NCI-H2227 (cell line): Measurements from ENCODE around the gene TUBE1.
"Not testable (repeated sequence)": the region's sequence is repeated elsewhere in the genome, so short reads cannot be mapped to it uniquely, and the experiment has no call there.

Experiments
- DNase-seq: peaks from one replicate; lab custom pipeline; 2025; ENCODE audit not compliant: unreplicated experiment; lab: John Stamatoyannopoulos, UW

TUBE1 gene

DNA sequence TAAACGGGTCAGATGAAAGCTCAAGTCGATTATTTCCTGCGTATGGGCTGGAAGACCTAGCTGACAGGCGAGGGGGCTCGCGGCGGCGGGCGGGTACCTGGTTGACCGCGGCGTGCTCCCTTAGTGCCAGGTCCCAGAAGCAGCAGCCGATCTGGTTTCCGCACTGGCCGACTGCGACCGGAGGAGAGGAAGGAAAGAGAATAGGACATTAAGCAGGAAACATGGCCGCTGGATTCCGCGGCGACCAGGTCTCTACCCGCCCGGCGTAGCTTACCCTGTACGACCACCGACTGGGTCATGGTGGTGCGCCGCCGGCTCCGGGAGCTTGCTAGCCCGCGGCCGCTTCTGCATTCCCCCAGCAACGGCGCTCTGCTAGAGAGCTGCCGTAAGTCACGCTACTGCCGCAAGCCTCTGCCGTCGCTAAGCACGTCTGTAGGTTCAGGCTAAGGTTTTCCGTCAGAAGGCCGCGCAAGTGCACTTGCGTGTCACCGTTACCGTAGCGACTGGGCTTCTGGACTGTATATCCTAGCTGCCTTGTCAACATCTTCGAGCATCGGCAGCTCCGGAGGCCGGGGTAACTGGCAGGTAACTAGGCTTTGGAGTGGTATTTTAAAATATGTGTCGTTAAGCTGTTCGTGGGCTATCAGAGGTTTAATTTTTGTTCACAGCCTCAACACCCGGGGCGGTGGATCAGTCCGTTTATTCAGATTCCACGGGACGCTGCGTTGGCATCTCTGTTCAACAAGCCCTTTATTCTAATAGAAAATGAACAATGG lies at the start of gene TUBE1, which contains the start of gene FAM229B:
Gene TUBE1 (minus strand): TSS at position 347 of the 776 bp plus-strand sequence. CDS start 48 bp downstream, at position 299.
Gene FAM229B (plus strand): TSS at position 456 of the 776 bp plus-strand sequence. CDS start 11,693 bp downstream, outside the sequence.
- peak; percentile 94 for DNase-seq

DNA sequence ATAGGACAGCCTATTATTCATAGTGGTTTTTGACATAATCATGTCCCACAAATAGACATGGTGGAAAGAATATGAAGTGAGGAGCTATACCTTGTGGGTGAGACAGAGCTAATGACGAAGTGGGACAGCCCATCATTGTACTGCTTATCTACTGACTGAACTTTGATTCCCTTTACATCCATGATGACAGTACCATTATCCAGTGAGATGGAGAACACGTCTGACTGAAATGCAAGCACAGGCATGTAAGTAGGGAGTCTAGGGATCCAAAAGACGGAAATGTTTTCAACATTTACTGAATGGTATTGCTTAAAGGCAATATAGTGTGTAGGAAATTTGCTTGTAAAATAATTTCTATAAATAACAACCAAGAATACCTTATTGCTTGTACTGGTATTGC lies 43.6 kb upstream of the TUBE1 start:
- no peak for DNase-seq

- DNase-seq = no peak
Observed at GRCh38 chr6:112128208-112128607, 40.9 kb upstream of the TUBE1 start.

DNA sequence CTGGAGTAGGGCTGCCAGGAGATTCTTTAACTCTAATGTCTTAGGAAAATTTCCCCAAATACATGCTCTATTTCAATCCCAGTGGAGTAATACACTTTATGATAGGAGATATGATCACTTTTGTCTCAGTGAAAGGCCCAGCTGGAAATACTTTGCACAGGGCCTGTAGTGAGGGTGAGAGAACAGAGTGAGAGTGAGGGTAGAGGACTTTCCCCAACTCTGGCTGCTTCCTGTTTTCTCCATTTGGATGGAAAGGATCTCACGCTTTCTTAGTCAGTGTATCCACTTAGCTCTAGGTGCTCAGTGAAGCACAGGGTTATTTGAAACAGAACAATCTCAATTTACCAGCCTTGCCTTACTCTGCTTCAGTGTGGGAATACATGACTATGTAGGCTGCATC lies 36.7 kb upstream of the TUBE1 start:
- no peak for DNase-seq

GRCh38 chr6:112122756-112123155 lies 35.5 kb upstream of the TUBE1 start:
- DNase-seq = no peak

GRCh38 chr6:112118034-112118433 lies 30.8 kb upstream of the TUBE1 start:
- DNase-seq = no peak

GRCh38 chr6:112117554-112117953 lies 30.3 kb upstream of the TUBE1 start:
- DNase-seq = no peak

DNA sequence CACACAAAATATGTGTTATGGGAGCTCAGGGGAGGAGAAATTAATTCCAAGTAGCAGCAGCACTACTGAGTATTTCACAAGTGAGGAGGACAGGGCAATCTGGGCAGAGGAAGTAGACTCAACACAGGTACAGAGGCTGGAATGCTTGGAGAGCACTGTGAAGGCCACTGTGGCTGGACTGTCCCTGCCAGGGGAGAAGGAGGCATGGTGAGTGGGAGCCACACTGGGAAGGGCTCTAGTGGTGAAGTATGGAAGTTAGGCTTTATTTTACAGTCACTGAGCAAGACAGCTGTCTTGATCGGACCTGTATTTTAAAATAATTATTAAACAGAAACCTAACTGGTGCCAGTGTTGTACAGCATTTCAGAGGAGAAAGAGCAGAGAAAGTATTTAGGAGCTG lies 28.9 kb upstream of the TUBE1 start:
- no peak for DNase-seq

DNA sequence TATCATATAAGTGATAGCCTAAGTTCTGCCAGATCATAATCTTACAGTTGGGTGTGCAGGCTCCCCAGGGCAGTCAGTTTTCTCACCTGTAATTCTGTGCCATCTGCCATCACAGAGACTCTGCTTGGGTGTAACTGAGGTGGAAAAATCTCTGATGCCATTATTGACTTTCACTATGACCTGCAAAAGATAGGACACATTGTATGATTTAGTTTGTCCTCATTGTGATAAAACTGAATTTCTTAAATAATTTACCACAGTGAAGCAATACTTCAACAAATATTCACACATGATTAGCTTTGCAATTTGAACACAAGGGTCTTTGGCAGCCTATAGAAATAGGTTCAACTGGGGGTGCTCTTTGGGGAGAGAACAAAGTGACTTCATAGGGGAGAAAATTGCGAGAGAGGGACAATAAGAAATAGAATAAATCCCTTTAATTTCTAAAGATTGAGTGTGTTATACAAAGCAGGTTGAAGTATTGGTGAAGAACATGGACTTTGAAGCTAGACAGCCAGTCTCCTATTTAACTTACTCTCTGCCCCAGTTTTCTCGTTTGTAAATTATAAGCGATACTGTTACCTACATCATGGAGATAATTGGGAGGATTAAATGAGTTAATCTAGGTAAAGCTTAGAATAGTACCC lies 27.4 kb upstream of the TUBE1 start:
- DNase-seq = no peak

DNA sequence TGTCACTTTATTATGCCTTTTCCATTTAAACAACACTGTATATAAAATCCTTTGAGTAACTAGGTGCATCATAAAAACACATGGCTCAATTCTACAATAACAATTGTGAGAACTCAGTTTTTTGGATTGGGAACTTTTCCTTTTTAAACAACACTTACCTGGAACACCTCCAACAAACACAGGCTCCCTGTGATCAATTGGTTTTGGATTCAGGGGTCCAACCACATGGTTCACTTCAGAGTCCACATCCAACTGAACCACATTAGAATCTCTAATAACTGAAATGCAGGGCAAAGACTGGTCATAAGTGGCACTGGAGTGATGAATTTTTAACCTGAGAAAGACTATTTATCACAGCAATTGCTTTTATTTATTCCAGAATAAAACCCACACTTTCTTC lies 26.6 kb upstream of the TUBE1 start:
- DNase-seq = no peak

- no peak for DNase-seq
Observed at GRCh38 chr6:112113431-112113830, 26.1 kb upstream of the TUBE1 start.

- no peak for DNase-seq
Observed at GRCh38 chr6:112109262-112109661, 22.0 kb upstream of the TUBE1 start.

- no peak for DNase-seq
Observed at GRCh38 chr6:112106562-112106961, 19.3 kb upstream of the TUBE1 start.

- not testable (repeated sequence) for DNase-seq
Observed at GRCh38 chr6:112106026-112106425, 18.7 kb upstream of the TUBE1 start.

- no peak for DNase-seq
Observed at GRCh38 chr6:112100561-112100960, 13.3 kb upstream of the TUBE1 start.

DNA sequence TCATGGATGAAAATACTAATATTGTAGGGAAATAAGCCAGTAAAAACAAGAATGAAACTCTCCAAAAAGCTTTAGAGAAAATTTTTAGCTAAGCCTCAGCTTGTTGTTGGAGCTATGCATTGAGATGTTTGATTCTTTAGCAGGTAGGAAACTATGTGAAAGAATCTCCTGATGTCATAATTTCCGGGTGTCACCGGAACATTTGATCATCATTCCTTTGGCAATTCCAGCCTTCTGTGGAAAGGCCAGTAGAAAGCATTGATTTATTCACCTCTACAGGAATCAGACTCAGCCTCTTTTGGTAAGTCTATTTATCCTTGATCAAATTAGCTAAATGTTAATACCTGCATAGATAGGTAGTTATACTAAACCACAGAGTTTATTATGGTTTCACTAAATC lies 9.6 kb upstream of the TUBE1 start:
- DNase-seq = no peak

DNA sequence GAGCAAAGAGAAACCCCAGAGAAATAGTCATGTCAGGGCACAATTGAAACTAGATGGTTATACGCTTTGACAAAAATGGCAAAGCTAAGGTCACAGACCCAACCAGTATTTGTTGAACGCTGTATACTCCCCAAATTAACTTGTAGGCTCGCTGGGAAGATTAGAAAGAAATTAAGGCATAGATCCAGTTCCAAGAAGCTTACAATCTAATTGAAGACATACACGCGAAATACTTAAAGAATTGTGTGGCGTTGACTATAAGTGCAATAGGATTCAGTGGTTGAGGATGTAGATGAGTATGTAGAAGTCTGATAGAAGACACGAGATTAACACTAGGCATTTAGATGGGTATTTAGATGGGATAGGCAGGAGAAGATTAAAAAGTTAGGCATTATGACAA lies 634 bp upstream of the TUBE1 start:
- DNase-seq = no peak

DNA sequence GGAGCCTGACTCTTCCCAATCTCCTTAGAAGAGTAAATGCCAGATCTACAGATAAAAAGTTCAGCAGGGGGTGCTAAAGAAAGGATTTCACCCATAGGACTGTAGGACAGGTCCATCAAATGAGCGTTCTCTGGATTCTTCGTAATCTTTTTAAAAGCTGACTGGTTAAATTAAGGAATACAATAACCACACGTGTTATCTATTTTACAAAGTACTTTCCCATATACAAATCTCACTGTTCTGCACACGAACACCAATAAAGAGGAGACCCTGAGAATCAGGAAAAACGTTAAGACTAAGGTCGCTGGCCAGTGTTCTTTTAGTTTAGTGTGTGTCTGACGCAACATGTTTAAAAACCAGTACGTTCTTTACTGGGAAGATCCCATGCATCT lies 542 bp downstream of the TUBE1 start:
- DNase-seq = peak; percentile 14

- no peak for DNase-seq
Observed at GRCh38 chr6:112085286-112086065, 1.8 kb downstream of the TUBE1 start.

DNA sequence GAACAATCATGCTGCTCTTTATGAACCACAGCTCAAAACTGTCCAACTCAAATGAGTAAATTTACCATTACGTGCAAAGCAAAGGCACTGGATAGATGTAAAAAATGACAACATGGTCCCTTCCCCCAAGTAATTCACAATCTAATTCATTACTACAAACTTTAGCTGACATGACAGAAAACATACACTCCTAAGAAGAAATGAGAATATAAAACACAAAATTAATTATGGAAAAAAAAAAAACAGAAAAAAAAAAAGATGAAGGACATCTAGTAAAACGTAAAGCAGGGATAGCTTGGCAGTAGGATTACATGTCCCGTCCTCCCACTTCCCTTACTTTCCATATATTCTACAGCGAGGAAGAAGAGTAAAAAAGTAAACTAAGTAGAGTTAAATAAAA lies 5.7 kb downstream of the TUBE1 start:
- DNase-seq = no peak

GRCh38 chr6:112066606-112067005 lies 20.7 kb downstream of the TUBE1 start:
- DNase-seq = no peak
